ENCODE measurements around the gene GLB1L2. TPM values are rescaled to one million over a fixed set of nuclear protein-coding genes. Genes with fewer than 3 reads are reported as not detected.
A peak's percentile ranks its signal among the peaks of the same experiment; 100 is the strongest.
"Not testable (repeated sequence)": the region's sequence is repeated elsewhere in the genome, so short reads cannot be mapped to it uniquely, and the experiment has no call there.

GLB1L2 gene, protein sequence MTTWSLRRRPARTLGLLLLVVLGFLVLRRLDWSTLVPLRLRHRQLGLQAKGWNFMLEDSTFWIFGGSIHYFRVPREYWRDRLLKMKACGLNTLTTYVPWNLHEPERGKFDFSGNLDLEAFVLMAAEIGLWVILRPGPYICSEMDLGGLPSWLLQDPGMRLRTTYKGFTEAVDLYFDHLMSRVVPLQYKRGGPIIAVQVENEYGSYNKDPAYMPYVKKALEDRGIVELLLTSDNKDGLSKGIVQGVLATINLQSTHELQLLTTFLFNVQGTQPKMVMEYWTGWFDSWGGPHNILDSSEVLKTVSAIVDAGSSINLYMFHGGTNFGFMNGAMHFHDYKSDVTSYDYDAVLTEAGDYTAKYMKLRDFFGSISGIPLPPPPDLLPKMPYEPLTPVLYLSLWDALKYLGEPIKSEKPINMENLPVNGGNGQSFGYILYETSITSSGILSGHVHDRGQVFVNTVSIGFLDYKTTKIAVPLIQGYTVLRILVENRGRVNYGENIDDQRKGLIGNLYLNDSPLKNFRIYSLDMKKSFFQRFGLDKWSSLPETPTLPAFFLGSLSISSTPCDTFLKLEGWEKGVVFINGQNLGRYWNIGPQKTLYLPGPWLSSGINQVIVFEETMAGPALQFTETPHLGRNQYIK
- total RNA-seq (10 to 100 TPM; 29.1 to 29.9 TPM), polyA plus RNA-seq (ENCODE audit: insufficient read depth, low read depth, low replicate concordance) (18.5 TPM)
- long read RNA-seq, donor 1, partial matches to known transcripts = 0 of 1 reads
- long read RNA-seq, donor 1, other reads (novel, unspliced or antisense) = 0 of 1 reads
- long read RNA-seq, donor 2 = 0 reads

DNA sequence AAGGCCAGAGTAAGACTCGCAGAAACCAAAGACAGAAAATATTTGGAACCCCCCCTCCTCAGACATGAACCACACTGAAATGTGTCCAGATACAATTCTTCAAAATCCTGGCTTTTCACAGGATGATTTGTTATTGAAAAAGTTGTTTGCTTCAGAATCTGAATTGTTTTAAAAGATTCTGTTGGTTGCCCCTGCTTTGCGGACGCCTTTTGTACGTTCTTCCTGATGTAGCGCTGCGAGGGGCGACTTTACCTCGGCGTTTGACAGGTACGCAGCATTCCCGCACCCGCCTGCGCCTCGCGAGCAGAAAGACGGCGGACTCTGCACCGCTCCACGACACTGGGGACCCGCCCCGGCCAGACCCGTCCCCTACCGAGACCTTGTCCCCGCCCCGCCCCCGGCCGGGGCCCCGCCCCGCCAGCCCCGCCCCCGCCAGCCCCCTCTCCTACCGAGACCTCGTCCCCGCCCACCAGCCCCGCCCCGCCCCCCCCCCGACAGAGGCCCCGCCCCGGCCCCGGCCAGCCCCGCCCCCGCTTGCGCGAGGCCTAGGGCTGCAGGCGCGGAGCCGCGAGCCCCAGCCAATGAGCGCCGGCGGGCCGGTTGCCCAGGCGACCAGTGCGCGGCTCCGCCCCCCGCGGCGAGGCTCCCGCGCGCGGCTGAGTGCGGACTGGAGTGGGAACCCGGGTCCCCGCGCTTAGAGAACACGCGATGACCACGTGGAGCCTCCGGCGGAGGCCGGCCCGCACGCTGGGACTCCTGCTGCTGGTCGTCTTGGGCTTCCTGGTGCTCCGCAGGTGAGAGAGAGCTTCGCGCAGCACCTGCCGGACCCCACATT, at the start of gene GLB1L2:
TSS of gene GLB1L2 (plus strand) at position 635 of the 835 bp plus-strand sequence. CDS start at position 709, 74 bp downstream.
- Histone ChIP-seq H3K36me3 (ENCODE audit: low read depth, missing control alignments) (no peaks in the 10 kb centered on the region), H3K27me3 (no peaks in the 10 kb centered on the region), H3K9me3 (no peaks in the 10 kb centered on the region), H3K4me1 (peaks cover 11% of the 10 kb centered on the region), H3K4me3 (peak within 1 kb of the TSS; percentile 61 to 76), H3K27ac (peak within 1 kb of the TSS in 1 of 2 donors; percentile 15)
- TF ChIP-seq, protein P1, sequence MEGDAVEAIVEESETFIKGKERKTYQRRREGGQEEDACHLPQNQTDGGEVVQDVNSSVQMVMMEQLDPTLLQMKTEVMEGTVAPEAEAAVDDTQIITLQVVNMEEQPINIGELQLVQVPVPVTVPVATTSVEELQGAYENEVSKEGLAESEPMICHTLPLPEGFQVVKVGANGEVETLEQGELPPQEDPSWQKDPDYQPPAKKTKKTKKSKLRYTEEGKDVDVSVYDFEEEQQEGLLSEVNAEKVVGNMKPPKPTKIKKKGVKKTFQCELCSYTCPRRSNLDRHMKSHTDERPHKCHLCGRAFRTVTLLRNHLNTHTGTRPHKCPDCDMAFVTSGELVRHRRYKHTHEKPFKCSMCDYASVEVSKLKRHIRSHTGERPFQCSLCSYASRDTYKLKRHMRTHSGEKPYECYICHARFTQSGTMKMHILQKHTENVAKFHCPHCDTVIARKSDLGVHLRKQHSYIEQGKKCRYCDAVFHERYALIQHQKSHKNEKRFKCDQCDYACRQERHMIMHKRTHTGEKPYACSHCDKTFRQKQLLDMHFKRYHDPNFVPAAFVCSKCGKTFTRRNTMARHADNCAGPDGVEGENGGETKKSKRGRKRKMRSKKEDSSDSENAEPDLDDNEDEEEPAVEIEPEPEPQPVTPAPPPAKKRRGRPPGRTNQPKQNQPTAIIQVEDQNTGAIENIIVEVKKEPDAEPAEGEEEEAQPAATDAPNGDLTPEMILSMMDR (IDR thresholded peaks at IDR 0.05) = no peak
- TF ChIP-seq POLR2A (IDR thresholded peaks at IDR 0.05) = no peak
- intact Hi-C loops (cut with DNase I; ENCODE audit: low total_unique reads) = no loop called here
- WGBS, 2 donors = 0 to 1% methylated on average over 5 to 56 of the region's 80 CpGs
- peak; percentile 82 for DNase-seq

DNA sequence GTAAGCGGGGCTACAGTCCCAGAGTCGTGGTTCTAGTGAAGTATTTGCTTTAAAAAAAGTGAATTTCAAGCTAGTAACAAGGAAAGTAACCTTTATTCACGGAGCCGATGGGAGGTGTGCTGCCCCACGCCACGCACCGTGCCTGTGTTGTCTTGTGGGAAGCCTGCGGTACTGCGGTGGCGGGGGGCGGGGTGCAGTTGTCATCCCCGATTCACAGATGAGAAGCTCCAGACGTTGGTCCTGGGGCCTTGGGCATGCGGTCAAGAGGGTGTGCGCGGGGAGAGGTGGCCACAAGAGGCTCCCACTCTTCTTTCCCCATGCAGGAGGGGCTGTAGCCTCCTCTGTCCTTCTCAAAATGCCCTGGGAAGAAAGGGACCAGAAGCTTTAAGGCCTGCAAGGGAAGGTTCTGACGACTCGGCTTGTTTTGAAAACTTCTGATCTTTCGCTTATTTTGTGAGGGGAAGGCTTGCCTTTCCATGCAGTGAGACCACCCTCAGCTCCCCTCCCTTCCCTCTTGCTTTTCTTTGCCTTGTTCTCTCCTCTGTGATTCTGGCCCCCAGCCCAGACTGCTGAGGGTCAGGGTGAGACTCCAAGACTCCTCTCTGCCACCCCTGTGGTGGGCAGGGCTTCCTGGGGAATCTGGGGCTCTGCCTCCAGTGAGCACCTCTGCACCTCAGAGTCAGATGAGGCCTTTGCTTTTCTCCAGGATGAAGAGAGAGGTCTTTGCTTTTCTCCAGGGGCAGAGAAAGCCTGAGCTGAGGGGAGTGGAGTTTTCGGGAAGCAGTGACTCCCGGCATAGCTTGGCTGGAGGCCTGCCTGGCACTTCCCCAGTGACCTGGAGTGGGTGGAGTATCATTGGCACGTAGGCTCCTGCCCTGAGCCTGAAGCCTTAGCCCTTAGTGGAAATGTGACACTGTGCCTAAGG, 49.4 kb upstream of the GLB1L2 start:
- Histone ChIP-seq H3K4me3 (no peak overlapping the region), H3K4me1 (peaks cover under 1% of the 10 kb centered on the region), H3K9me3 (no peaks in the 10 kb centered on the region), H3K27me3 (no peaks in the 10 kb centered on the region), H3K27ac (no peak overlapping the region), H3K36me3 (ENCODE audit: low read depth, missing control alignments) (no peaks in the 10 kb centered on the region)
- TF ChIP-seq, protein P1 (IDR thresholded peaks at IDR 0.05) = no peak
- TF ChIP-seq POLR2A (IDR thresholded peaks at IDR 0.05) = no peak
- WGBS, 2 donors = 80 to 82% methylated on average over 20 to 22 of the region's 22 CpGs
- no peak for DNase-seq
- intact Hi-C loops (cut with DNase I; ENCODE audit: low total_unique reads) = no loop called here

DNA sequence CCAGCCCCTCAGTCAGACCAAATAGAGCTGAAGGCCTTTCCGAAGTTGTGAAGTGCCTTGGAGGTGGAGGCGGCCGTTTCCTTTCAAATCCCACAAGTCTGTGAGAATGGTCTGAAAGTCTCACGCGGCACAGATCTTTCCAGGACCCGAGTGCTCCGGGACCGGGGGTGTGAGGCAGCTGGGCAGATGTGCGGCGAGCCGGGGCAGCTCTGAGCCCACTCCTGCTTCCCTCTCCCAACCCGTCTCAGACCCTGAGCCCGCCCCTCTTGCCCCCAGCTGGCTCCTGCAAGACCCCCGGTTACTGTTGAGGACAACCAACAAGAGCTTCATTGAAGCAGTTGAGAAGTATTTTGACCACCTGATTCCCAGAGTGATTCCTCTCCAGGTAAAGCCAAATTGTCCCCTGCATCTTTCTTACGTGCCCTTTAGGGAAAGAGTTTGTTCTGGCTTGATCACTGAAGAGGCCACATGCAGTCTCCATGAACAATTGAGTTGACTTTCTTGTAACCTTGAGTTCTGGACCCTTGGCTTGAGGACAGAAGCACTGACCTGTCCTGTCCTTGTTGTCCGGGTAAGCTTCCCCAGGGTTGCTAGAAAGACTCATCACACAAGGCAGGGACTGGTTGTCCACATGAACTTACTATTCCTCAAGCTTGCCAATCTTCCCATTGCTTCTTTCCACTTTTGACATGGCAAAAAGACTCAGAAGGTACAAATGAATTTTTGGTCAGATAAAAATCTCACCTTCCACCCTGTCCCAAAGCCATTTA, 48.1 kb upstream of the GLB1L2 start:
- no peaks in the 10 kb centered on the region for H3K4me1 ChIP-seq
- H3K9me3 ChIP-seq = no peaks in the 10 kb centered on the region
- DNase-seq = no peak
- no peaks in the 10 kb centered on the region for H3K36me3 ChIP-seq (ENCODE audit: low read depth, missing control alignments)
- no peak overlapping the region for H3K27ac ChIP-seq
- H3K27me3 ChIP-seq = no peaks in the 10 kb centered on the region
- TF ChIP-seq, protein P1 (IDR thresholded peaks at IDR 0.05) = no peak
- TF ChIP-seq POLR2A (IDR thresholded peaks at IDR 0.05) = no peak
- intact Hi-C loops (cut with DNase I; ENCODE audit: low total_unique reads) = no loop called here
- WGBS, 2 donors = 77 to 83% methylated on average over 13 to 16 of the region's 16 CpGs
- H3K4me3 ChIP-seq = no peak overlapping the region

DNA sequence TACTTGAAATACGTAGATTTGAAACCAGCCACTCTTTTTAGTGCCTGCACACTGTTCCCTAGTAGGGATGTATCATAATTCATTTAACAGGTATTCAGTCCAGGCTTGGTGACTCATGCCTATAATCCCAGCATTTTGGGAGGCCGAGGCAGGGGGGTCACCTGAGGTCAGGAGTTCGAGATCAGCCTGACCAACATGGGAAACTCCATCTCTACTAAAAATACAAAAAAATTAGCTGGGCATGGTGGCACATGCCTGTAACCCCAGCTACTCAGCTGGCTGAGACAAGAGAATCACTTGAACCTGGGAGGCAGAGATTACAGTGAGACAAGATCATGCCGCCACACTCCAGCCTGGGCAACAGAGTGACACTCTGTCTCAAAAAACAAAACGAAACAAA, 47.4 kb upstream of the GLB1L2 start:
- DNase-seq; intact Hi-C loops (cut with DNase I; ENCODE audit: low total_unique reads); H3K36me3 ChIP-seq (ENCODE audit: low read depth, missing control alignments); H3K4me3 ChIP-seq; H3K4me1 ChIP-seq; H3K27ac ChIP-seq; H3K27me3 ChIP-seq; H3K9me3 ChIP-seq: not testable (repeated sequence)
- WGBS, 2 donors = 89 to 92% methylated on average over 5 of the region's 5 CpGs

All from testis (tissue), 5 donors.